GM12875 (cell line): ENCODE data around the gene NCK2.
"Not testable (repeated sequence)": the region's sequence is repeated elsewhere in the genome, so short reads cannot be mapped to it uniquely, and the experiment has no call there.

Experiments
- H3K4me3 ChIP-seq: one replicate; pipeline ENCODE4 v1.5.1; 2011; ENCODE audit warnings: low read depth, low read length, control low read depth
- TF ChIP-seq, protein P1 (sequence below): IDR thresholded peaks from 2 replicates; pipeline ENCODE4 v1.5.1; 2011; ENCODE audit warnings: low read depth, mild to moderate bottlenecking, control low read depth, inconsistent platforms, low read length, moderate library complexity, borderline replicate concordance; ENCODE audit not compliant: insufficient read depth

The NCK2 gene

DNA sequence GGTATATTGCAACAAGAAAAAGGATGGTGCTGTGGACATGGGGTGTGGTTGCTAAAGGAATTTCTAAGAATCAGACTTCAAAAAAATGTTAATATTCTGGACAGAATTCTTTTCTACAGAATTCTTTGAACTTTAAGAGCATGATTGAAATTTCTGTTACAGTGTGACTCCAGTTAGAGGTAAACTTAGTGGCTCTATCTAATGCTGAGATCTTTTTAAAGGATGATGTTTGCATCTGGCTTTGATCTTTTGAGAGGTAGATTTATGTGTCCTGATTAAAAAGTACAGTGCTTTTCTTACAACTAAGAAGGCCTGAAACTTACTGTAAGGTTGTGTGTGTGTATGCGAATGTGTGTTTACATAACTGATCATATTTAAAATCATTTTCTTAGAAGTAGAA is 25.4 kb downstream of the NCK2 start:
- H3K4me3 ChIP-seq = no peak overlapping the region
- TF ChIP-seq, protein P1, sequence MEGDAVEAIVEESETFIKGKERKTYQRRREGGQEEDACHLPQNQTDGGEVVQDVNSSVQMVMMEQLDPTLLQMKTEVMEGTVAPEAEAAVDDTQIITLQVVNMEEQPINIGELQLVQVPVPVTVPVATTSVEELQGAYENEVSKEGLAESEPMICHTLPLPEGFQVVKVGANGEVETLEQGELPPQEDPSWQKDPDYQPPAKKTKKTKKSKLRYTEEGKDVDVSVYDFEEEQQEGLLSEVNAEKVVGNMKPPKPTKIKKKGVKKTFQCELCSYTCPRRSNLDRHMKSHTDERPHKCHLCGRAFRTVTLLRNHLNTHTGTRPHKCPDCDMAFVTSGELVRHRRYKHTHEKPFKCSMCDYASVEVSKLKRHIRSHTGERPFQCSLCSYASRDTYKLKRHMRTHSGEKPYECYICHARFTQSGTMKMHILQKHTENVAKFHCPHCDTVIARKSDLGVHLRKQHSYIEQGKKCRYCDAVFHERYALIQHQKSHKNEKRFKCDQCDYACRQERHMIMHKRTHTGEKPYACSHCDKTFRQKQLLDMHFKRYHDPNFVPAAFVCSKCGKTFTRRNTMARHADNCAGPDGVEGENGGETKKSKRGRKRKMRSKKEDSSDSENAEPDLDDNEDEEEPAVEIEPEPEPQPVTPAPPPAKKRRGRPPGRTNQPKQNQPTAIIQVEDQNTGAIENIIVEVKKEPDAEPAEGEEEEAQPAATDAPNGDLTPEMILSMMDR = no peak

DNA sequence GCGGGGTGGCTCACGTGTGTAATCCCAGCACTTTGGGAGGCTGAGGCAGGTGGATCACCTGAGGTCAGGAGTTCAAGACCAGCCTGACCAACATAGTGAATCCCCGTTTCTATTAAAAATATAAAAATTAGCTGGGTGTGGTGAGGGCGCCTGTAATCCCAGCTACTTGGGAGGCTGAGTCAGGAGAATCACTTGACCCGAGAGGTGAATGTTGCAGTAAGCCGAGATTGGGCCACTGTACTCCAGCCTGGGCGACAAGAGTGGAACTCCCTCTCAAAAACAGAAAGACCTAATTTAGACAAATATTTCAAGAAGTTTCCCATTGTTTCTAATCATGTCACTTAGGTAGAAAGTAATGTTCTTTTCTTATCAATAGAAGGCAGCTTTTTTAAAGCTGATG is 26.6 kb downstream of the NCK2 start:
- H3K4me3 ChIP-seq = not testable (repeated sequence)

DNA sequence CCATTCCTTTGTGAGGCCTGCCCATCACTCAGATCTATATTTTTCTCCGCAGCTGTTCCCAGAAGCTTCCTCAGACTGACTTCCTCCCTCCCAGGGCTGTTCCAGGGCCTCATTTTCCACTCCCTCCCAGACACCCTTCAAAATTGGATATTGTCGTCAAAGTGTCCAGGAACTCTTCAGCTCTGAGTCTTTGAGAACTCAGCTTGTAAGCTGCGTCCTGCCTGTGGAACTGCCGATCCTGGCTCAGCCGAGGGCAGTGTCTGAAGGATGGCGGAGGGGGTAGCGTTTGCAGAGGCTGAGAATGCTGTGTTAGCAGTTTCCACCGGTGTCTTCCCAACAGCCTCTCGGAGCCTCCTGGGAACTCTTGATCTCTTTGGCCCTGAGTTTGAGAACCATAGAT is 27.1 kb downstream of the NCK2 start:
- TF ChIP-seq, protein P1 = no peak
- no peak overlapping the region for H3K4me3 ChIP-seq

DNA sequence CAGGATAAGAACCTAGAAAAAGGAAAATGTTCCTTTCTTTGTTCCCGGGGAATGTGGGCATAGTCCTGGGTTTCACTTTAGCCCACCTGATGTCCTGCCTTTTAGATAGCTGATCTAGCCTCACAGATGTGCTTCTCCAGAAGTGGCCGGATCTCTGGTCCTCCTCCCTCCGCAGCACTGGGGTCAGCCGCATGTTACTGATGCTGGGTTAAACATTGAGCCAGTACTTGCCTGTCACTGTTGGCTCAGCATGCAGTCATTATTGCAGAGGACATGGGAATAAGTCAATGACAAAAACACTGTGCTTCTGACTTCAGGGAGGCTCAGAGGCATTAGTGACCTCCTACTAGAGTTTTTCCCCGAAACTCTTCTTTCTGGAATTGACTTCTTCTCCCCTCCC is 27.6 kb downstream of the NCK2 start:
- TF ChIP-seq, protein P1 = no peak
- H3K4me3 ChIP-seq = no peak overlapping the region

DNA sequence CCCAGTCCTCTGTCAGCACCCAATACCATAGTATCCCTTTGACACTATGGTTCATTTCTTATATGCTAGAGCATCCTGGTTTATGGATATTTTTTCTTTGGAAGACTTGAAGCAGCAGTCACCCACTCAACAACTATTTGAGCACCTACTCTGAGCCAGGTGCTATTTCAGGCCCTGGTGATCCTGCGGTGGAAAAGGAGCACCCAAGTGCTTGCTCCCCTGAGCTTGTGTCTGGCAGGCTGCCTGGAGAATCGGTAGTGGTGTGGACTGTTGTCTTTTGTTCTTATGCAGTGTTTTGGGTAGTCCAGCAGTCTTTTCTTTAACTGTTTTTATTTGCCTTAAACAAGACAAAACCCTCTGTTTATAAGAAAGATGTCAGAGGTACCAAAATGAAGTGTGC is 28.9 kb downstream of the NCK2 start:
- TF ChIP-seq, protein P1 = no peak
- no peak overlapping the region for H3K4me3 ChIP-seq

DNA sequence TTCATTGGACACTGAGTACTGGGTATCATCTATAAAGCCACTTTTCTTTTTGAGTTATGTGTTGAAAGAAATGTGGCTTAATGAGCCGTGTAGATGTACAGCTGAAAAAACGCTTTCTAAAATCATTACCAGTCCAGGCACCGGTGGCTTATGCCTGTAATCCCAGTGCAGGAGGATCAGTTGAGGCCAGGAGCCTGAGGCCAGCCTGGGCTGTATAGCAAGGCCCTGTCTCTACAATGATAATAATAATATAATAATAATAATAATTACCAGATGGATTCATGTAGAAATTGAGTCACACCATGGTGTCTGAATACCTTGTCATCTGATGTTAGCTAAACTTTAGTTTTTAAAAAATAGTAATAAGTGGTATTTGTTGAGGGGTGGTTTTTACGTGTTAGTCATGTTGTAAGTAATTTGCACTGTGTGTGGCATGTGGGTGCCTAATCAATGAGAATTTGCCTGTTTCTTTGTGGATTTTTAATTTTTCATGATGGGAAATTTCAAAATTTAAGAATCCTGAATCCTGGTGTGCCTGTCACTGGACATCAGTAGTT is 30.1 kb downstream of the NCK2 start:
- H3K4me3 ChIP-seq = no peak overlapping the region
- TF ChIP-seq, protein P1 = no peak

DNA sequence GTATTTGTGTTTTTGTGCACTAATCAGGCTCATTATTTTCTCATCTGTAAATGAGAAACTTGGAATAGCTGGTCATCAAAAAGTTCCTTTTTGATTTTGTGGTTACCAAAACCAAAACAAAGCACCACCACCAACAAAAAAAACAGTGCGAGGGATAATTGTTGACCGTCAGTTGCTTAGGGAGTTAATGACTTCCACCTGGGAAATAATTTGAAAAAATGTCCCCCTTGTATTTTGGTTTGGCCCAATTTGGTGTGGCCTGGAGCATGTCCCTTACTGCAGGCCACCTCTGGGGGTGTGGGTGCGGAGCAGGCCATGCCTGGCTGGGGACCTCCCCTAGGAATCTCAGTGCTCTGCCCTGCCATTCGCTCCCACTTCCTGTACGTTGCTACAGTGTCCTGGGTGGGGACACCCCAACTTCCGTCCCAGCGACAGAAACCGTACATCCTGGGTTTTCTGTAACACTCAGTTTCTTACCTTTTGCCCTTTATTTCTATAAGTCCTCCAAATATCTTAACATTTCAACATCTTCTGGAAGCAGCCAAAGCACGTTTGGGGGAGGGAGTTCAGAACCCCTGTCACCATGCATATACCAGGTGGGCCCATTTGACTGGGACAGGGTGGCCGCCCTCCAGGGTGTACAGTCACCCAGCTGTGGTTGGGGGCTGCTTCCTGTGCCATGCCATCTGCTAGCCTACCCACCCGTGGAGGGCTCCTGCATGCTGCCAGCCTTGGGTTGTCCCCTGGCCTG is 31.3 kb downstream of the NCK2 start:
- H3K4me3 ChIP-seq = no peak overlapping the region
- TF ChIP-seq, protein P1 = no peak

DNA sequence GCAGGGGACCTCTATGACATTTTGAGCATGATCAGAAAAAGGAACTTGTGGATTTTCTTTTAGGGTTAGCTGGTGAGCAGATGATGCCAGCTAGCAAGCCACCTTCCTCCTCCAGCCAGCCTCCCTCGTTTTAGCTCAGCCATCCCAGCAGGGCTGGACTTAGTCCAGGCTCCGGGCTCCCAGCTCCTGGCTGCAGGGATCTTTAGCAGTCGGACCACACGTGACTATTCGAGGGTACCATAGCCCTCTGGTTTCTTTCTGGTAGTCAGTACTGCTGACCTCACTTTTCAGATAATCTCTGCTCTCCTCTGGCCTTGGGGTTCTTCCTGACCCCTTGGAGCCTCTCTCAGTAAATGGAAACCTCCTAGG is 31.8 kb downstream of the NCK2 start:
- H3K4me3 ChIP-seq = no peak overlapping the region
- TF ChIP-seq, protein P1 = no peak
